Thyroid gland (tissue), 4 donors: Measurements from ENCODE around the gene PCID2.

ENCODE experiments used
- POLR2A ChIP-seq, 2 donors: fragments of 450-650 bp; IDR thresholded peaks; one replicate each; pipeline ENCODE4 v1.6.1; 2017; ENCODE audit warnings: antibody characterized with exemption in 2 of 2, mild to moderate bottlenecking in 2 of 2, moderate library complexity in 1 of 2
- TF ChIP-seq, protein P1 (sequence below), 6 experiments: fragments of 200-600 bp in 3 of 6; fragments of 450-650 bp in 3 of 6; sonication (generic) in 3 of 6; IDR thresholded peaks; one replicate each; pipeline ENCODE4 v1.5.1; 2016 to 2019; ENCODE audit warnings: antibody characterized with exemption in 6 of 6, mild to moderate bottlenecking in 2 of 6, inconsistent platforms in 1 of 6, moderate library complexity in 1 of 6

DNA sequence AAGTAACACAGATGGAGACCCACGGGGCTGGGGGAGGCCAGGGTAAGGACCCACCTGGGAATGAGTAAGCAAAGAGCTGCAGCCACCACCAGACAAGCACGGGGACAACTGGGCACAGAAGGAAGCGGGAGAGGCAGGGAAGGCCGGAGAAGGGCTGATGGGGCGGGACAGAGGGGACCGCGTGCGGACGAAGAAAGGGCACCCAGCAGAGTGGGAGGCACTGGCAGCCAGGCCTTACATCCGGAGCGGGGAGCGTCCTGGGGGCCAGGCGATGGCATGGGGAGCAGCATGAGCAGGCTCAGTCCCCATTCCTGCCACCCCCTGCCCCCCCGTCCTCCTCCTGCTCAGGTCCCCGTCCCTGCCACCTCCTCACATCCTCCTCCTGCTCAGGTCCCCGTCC is 47.0 kb downstream of the PCID2 start:
- TF ChIP-seq POLR2A (IDR thresholded peaks at IDR 0.05), result no peak
- TF ChIP-seq, protein P1, sequence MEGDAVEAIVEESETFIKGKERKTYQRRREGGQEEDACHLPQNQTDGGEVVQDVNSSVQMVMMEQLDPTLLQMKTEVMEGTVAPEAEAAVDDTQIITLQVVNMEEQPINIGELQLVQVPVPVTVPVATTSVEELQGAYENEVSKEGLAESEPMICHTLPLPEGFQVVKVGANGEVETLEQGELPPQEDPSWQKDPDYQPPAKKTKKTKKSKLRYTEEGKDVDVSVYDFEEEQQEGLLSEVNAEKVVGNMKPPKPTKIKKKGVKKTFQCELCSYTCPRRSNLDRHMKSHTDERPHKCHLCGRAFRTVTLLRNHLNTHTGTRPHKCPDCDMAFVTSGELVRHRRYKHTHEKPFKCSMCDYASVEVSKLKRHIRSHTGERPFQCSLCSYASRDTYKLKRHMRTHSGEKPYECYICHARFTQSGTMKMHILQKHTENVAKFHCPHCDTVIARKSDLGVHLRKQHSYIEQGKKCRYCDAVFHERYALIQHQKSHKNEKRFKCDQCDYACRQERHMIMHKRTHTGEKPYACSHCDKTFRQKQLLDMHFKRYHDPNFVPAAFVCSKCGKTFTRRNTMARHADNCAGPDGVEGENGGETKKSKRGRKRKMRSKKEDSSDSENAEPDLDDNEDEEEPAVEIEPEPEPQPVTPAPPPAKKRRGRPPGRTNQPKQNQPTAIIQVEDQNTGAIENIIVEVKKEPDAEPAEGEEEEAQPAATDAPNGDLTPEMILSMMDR (IDR thresholded peaks at IDR 0.05), result no peak
